Glomerular visceral epithelial cell (primary cell): ENCODE measurements around the gene ADGRD1.
"Not testable (repeated sequence)": the region's sequence is repeated elsewhere in the genome, so short reads cannot be mapped to it uniquely, and the experiment has no call there.

Experiments
- DNase-seq: peaks from one replicate; pipeline ENCODE4 v3.0.0-alpha.2; 2016; ENCODE audit errors: extremely low spot score

The ADGRD1 gene

DNA sequence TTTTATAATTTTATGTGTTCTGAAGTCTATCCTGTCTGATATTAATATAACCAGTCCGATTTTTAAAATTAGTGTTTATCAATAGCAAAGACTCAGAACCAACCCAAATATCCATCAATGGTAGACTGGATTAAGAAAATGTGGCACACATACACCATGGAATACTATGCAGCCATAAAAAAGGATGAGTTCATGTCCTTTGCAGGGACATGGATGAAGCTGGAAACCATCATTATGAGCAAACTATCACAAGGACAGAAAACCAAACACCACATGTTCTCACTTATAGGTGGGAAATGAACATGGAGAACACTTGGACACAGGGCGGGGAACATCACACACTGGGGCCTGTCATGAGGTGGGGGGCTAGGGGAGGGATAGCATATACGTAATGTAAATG, 16.2 kb upstream of the ADGRD1 start:
- DNase-seq: not testable (repeated sequence)

DNA sequence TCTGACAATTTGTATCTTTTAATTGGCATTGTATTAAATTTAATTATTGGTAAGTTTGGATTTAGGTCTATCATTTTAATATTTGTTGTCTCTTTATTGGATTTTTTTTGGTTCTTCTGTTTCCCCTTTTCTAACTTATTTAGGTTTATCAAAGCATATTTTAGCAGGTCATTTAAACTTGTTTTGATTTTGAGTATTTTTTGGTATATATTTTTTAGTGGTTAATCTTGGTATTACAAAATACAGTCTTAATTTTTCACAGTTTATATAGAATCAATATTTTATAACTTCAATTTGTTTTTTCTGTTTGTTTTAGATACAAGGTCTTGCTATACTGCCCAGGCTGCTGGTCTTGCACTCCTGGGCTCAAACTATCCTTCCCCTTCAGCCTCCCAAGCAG, 15.5 kb upstream of the ADGRD1 start:
- DNase-seq: no peak

DNA sequence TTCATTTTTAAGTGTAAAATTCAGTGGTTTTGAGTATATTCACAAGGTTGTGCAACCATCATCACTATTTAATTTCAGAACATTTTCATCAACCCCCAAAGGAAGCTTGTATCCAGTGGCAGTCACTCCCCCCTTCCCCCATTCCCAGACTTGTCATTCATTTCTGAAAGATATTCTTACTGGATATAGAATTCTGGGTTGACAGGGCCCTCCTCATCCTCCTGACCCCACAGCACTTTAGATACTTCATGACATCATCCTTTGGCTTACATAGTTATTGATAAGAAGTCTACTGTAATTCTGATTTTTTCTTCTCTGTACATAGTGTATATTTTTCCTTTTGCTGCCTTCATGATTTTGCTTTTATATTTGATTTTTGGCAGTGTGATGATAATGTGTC, 8.8 kb upstream of the ADGRD1 start:
- DNase-seq: no peak

DNA sequence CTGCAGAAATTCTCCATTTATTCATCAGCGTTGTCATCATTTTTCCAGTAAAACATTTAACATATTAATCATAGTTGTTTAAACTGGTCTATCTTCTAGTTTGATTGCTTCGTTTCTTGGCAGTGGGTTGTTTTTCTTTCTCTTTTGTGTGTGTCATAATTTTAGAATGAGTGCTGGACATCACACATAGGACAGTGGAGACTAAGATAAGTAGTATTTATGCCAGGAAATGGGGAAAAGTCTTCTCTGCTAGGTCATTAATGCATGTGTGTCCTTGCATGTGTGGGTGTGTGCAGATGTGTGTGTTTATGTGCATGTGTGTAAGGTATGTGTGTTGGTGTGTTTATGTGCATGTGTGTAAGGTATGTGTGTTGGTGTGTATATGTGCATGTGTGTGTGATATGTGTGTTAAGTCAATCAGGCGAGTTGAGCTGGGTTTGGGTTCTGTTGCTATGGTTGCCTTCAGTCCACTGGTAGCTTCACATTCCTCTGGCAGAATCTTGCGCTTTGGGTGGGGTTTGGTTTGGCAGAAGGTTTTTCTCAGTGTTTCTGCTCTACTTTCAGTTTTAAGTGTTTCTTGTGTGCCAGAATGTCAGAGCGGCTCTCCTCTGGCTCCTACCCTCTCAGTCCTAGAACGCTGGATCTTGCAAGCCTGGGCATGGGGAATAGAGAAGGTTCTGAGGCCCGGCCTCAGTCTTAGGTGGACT, 7.8 kb upstream of the ADGRD1 start:
- DNase-seq: no peak

DNA sequence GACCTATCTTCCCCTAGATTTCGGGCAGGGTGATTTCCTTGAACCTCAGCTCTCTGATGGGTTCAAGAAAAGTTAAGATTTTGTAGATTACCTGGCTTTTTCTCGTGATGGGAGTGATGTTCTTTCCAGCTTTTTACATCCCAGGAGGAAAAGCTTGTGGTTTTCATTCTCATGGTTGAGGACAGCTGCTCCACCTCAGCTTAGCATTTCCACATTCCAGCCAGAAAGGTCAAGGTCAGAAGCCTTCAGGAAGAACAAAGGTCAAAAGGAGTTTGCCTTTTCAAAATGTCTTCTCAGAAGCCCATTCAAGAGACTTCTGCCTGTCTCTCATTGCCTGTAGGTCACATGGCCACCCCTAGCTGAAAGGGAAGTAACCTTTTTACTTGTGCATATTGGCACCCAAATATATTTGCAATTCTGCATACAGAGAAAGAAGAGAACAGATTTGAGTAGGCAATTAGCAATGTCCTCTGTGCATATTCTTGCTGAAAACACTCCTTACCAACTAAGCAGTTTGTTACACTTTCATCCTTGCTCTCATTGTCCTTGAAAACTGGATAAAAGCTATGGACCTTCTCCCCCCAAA, 6.6 kb upstream of the ADGRD1 start:
- no peak for DNase-seq

DNA sequence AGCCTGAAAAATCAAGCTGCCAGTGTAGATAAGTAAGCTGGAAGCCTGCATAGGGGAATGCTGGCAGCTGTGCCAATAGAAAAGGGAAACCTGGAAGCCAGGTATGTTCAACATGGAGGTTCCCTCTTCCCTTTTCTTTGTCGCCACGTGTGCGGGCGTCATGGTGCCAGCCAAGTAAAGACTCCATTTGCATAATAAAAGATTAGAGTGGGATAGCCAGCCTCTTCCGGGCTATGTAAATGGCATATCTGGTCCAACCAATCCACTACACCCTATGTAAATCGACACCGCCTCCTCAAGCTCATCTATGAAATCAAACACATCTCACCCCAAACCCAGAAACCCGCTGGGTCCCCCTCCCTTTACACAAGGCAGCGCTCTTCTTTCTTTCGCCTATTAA, 5.6 kb upstream of the ADGRD1 start:
- no peak for DNase-seq

DNA sequence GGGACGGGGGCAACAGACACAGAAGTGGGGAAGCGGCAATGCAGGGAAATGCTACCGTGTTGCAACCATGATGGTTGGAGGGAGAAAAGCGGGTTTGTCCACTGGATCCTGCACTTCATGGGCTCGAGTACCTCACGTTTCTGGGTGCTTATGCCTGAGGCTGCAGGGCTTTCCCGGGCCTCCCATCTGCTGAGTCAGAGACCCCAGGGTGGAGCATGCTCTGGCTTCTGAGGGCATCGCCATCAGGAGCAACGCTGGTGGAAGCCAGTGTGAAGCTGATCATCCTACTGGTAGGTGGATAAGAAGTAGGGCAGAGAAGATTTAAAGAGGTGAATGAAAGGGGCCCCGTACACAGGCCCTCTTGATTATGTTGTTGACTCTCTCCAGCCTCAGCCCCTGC, 5.0 kb upstream of the ADGRD1 start:
- DNase-seq: no peak

DNA sequence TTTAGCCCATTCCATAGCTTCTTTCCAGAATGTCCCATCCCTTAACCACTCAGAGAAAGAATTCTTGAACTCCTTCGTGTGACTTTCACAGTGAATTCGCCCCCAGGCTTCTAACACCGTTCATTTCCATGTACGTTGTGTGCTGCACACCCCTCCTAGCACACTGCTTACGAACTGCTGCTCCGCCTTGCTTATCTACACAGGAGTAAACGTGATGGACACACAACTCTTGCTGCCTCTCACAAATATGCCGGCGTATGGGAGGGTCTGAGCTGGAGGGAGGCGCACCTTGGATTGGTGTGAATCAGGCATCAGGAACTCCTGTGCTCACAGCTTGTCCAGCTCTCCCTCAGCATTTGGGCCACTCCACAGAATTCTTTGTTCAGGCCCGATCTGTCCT, 3.9 kb upstream of the ADGRD1 start:
- DNase-seq: no peak

DNA sequence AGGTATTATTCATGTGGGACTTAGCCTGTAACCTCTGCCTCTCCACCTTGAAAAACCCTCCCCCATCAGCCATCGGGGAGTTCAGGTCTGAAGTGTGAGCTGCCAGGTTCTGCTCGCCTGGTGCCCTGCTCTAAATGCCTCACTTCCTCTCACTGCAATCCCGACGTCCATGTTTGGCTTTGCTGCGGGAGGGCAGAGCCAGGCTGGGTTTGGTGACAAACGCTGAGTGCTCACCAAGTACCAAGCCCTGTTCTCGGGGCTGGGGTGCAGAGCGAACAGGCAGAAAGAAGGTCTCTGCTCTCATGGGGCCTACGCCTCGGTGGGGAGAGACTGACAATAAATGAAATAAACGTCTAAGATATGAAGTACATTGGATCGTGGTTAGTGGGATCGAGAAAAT, 2.1 kb upstream of the ADGRD1 start:
- no peak for DNase-seq

DNA sequence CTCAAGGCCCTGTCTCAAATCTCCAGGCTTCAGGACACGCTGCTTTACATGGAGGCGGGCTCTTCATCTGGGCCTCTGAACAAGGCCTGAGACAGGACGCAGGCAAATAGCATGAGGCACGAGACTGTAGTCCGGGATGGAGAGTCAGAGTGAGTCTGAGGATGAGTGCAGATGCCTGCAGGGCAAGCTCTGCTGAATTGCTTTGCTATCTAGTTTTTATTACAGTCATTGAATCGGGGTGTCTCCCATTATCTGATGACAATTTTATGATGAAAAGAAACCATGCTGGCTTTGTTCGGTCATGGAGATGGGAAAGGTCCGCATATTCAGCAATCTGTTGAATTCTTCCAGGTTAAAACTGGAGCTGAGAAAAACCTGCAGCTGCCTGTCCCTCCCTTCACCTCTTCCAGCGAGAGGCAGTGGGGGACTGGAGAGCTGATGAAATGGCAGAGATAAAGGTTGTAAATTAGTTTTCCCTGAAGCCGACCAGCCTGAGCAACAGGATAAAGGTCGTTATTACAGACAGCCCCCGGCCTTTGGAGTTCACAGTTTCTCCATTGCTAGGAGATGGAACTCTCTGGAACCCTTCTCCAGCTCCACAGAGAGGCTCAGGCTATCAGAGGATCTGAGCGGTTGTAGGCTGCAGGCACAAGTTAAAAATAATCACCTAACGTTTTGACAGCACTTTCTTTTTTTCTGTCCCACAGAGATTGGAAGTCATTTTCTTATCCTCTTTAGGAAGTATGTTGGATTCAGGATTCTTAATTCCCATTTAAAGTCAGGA, 1.3 kb upstream of the ADGRD1 start:
- no peak for DNase-seq

DNA sequence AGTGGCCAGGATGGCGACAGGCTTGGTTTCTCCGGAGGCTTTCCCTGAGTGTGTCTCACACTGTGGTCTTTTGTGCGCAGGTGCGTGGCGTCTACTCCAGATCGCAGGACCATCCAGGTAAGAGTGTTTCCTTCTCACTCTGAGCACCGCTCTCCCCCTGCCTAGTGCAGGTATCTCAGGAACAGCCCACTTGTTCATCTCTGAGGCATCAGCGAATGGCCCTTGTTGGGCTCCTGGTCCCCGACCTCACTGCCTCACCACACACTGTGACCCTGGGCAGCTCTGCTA, 781 bp downstream of the ADGRD1 start:
- no peak for DNase-seq

DNA sequence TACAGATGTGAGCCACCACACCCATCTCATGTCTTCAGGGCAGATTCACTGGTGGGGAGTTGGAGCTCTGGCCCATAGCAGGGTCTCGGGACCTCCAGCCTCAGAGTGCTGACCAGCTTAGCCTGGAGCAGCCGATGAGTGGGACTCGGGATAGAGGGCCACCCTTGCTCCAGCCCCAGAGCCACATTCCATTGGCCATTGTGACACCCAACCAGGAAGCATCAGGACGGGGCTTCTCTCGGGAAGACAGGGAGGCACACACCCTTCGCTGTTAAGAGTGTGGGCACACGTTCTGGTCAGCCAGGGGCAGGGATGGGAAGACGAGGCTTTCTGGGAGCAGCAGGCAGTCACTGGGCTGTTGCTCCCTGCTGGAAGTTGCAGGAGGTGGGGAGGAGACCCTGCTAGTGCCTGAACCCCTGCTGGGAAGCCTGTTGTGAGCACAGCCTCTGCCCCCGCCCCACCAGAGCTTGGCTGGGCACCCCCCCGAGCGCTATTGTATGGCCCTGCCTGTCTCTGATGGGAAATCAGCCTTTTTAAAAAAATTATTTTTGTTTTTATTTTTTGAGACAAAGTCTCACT, 1.6 kb downstream of the ADGRD1 start:
- DNase-seq: no peak

DNA sequence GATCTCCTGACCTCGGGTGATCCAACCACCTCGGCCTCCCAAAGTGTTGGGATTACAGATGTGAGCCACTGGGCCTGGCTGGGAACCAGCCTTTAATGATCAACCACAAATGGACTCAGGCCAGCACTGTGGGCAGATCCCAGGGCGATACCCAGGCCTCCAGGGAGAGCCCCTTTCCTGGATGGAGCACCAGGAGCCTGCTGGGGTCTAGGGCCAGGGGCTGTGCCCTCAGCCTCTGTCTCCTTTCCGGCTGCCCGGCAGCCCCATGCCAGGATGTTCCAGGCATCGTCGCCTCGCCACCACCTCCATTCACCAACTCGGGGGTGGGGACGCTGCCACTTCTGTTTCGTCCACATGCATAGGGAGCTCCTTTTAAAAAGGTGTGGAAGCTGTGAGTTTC, 2.3 kb downstream of the ADGRD1 start:
- DNase-seq: no peak

DNA sequence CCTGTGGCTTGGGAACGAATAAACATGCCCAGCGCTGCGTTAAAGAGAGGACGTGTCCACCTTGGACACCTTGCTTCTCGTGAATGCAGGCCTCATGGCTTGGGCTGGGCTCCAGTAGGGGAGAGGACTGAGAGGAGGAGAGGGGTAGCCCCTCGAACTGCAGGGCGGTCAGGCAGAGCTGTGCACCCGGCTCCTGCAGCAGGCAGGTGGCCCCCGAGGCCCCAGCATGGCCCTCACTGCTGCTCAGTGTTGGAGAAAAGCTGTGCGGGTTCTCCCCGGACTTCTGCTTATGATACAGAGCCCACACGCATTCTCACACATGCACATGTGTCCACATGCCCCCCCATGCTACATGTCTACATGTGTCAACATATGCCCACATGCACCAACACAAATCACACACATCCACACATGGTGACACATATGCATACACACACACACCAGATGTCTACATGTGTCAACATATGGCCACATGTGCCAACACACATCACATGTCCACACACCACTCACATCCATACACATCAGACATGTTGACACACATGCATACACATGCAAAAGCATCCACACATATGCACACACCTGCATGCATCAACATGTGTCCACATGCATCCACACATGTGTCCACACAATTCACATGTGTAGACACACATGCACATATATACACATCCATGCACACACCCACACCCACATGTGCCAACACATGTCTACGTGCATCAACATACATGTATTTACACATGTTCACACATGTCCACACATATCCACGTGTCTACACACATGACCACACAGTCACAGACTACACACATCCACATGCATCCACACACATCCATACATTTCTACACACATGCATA, 3.0 kb downstream of the ADGRD1 start:
- no peak for DNase-seq

DNA sequence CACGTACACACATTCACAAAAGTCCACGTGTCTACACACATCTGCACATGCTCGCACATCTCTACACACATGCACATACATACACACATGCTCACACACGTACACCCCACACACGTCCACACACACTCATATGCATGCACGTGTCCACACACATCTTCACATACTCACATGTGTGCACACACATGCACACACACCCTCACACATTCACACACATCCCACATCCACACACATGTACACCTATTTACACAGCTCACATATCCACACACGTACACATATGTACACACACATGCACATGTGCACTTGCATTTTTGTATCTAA, 3.6 kb downstream of the ADGRD1 start:
- no peak for DNase-seq

DNA sequence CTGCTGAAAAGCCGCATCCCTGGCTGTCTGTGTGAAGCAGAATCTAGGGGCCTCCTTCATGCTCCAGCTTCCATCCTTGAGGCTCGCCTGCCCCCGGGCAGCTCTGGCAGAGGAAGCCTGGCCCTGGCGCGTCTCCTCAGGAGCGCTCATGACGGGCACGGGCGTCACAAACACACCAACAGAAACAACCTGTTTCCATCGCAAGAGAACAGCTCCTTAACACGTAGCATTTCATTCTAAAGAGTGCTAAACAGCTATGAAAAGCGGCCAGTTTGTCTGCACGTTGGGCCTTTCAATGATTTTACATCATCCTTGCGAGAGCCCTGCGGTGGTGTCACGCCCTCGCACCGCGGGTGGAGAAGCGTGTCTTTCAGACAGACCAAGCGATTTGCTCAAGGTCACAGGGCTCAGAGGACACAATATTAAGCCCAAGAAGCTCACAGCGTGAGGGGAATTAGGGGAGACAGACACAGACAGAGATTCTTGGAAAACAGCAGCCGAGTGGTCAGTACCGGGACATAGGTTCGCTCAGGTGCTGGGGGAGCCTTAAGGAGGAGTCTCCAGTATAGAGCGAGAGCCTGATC, 4.9 kb downstream of the ADGRD1 start:
- no peak for DNase-seq

DNA sequence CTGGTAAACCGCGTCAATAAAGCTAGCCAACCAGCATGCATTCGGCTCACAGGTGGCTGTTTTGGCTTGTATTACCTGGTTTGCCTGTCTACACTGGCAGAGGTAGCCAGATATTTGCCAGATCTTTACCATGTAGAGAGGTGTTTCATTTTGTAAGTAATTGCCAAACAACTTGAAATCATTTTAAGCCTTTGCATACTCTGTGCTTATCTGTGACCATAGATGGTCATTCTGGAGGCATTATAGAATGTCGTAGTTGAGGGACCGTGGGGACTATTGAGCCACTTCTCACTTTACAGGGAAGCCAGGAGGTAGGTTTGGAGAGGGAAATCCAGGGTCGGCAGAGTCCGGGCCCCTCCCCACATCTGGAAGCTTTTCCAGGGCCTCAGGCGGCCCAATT, 5.9 kb downstream of the ADGRD1 start:
- no peak for DNase-seq

DNA sequence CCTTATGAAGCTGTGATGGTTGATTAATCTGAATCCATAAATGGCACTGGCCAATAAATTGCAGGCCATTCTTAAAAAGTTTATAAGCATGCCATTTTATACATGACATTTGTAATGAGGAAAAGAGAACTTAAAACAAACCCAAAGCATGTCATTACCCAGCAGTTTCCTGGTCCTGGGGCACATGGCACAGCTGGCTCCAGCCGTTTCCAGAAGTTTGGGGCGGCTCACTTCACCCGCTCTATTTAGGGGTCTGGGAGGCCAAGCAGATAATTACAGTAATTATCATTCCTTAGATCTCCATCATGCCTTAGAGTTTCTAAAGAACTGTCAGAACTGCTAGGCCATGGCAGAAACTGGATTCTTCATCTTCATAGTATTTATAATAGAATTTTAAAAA, 6.4 kb downstream of the ADGRD1 start:
- no peak for DNase-seq

DNA sequence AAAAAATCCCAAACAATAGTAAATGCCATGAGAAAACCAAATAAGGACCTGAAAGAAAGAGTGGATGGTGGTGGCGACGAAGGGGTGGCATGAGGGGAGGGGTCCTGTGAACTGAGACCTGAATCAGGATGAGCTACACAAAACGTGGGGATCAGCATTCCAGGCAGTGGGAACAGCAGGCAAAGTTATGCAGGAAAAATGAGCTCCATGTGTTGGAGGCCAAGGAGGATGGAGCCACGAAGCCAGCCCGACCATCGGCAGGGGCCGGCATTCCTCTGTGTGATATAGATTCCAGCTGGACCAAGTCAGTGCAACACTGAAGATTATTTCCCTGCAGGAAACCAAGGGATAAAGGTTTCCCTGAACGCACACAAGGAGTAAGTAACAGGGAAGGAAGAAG, 7.1 kb downstream of the ADGRD1 start:
- DNase-seq: no peak

DNA sequence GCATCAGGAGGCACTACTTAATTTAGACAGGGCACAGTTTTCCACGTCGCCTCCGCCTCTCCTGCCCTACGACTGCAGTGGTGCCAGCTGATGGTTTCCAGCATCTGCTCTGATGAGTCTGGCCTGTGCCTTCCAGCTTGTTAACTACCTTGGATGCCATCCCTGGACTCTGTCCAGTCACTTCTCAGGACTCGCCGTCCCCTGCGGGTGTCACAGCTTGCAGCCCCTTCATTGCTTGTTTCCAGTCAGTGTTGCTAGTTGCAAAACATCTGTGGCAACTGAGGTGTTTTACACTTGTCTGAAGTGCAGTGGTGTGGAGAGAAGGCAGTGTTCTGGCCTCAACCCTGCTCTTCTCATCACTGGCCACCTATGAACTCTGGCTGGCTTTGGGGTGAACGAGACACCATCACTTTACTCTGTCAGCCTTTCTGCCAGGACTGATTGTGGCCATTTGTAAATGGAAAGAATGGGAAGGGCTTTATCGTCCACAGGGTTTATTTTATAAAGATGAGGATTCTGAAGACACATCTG, 8.3 kb downstream of the ADGRD1 start:
- DNase-seq: no peak

DNA sequence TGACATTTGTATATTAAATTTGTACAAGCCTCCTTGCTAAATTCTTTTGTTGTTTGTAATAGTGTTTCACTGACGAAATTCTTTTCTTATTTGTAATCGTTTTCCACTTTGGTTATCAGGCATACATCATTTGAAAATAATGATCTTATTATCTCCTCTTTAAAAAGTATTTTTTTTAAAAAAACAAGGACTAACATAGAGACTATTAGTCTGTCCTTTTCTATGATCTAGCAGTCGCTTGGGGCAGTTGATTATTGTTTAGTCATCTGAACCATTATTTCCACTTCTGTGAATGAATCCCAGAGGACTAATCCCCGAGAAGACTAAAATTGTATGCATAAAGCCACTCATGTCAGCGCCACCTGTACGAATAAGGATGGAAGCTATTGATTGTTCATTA, 11.5 kb downstream of the ADGRD1 start:
- no peak for DNase-seq

DNA sequence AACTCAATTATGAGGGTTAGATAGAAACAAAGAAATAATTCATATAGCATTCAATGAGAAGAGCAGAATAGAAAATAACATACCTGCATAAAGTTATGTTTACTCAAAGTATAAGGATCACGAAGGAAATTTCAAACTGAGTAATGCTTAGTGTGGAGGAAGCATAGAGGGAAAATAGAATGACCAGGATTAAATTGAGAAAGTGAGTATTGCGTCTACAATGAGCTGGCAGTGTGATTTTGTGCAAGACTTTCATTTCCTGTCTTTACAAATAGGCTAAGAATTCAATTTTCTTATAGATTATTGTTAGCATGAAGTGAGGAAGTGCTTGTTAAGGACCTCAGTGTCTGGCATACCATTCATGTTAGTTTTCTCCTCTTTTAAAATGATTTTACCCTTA, 12.0 kb downstream of the ADGRD1 start:
- DNase-seq: no peak
